Caco-2 (cell line): ENCODE results near the gene RLIM. TPM values are rescaled to one million over a fixed set of nuclear protein-coding genes. Genes with fewer than 3 reads are reported as not detected.

Experiments
- BruUV-seq: library from RNA; stranded (reverse); fragments of 400-500 nt; replicated peaks from 2 replicates; lab custom pipeline; 2021; lab: Mats Ljungman, UMichigan
- CTCF ChIA-PET: fragments of 300-600 bp; sonication (Branson Sonifier 250); formaldehyde crosslinking; loops from one replicate; lab custom pipeline; 2022; ENCODE audit warnings: antibody characterized with exemption; lab: Charles Lee
- POLR2A ChIA-PET: fragments of 300-600 bp; sonication (Branson Sonifier 250); formaldehyde crosslinking; loops from one replicate; lab custom pipeline; 2022; ENCODE audit warnings: antibody characterized with exemption; lab: Charles Lee
- DNase-seq, 2 experiments: peaks; one replicate each; pipeline versions ENCODE4 v3.0.0 to v3.0.0-alpha.2; 2020 to 2022
- H3K27me3 ChIP-seq: replicated peaks from 2 replicates; pipeline ENCODE4 v1.6.0; 2011; ENCODE audit warnings: low read length; ENCODE audit not compliant: control insufficient read depth, insufficient read depth
- H3K36me3 ChIP-seq: 2 replicates; pipeline ENCODE4 v1.5.1; 2011; ENCODE audit warnings: low read length; ENCODE audit not compliant: control insufficient read depth, insufficient read depth
- H3K4me1 ChIP-seq: fragments of 250-450 bp; sonication (Bioruptor Pico); 2 replicates; pipeline ENCODE4 v1.5.1; 2020; ENCODE audit warnings: mild to moderate bottlenecking
- H3K4me3 ChIP-seq: 2 replicates; pipeline ENCODE4 v1.5.1; 2011; ENCODE audit warnings: low read depth, mild to moderate bottlenecking, control low read depth, low read length
- H3K9me3 ChIP-seq: fragments of 250-450 bp; sonication (Bioruptor Pico); 2 replicates; pipeline ENCODE4 v1.5.1; 2020; ENCODE audit warnings: mild to moderate bottlenecking, moderate library complexity
- H3K27ac Mint-ChIP-seq: one replicate; pipeline ENCODE4 v1.8.0; 2022; ENCODE audit warnings: mixed read lengths; ENCODE audit not compliant: unreplicated experiment
- H3K27me3 Mint-ChIP-seq: one replicate; pipeline ENCODE4 v1.8.0; 2022; ENCODE audit warnings: mixed read lengths; ENCODE audit not compliant: insufficient read depth, unreplicated experiment
- H3K36me3 Mint-ChIP-seq: one replicate; pipeline ENCODE4 v1.8.0; 2022; ENCODE audit warnings: mild to moderate bottlenecking, mixed read lengths; ENCODE audit not compliant: insufficient read depth, unreplicated experiment
- H3K4me1 Mint-ChIP-seq: one replicate; pipeline ENCODE4 v1.8.0; 2022; ENCODE audit warnings: low read depth, mixed read lengths; ENCODE audit not compliant: unreplicated experiment
- H3K4me3 Mint-ChIP-seq: one replicate; pipeline ENCODE4 v1.8.0; 2022; ENCODE audit warnings: mild to moderate bottlenecking, moderate library complexity, mixed read lengths; ENCODE audit not compliant: unreplicated experiment
- H3K9me3 Mint-ChIP-seq: one replicate; pipeline ENCODE4 v1.8.0; 2022; ENCODE audit warnings: mixed read lengths; ENCODE audit not compliant: unreplicated experiment
- CTCF ChIP-seq, 2 experiments: fragments of 200-600 bp in 1 of 2; IDR thresholded peaks; 1 replicate in 1 of 2; 2 replicates in 1 of 2; pipeline versions ENCODE4 v1.5.1 to v1.8.0; 2011 to 2022; ENCODE audit warnings: antibody characterized with exemption in 1 of 2, control low read depth in 1 of 2, inconsistent platforms in 1 of 2, low read depth in 1 of 2, low read length in 1 of 2, mild to moderate bottlenecking in 1 of 2, moderate library complexity in 1 of 2; ENCODE audit not compliant: insufficient read depth in 1 of 2, severe bottlenecking in 1 of 2, unreplicated experiment in 1 of 2
- intact Hi-C: fragments of 100-400 bp; cut with micrococcal nuclease; formaldehyde crosslinking; loops from one replicate; pipeline ENCODE4 v1.10.0; 2022; ENCODE audit not compliant: unreplicated experiment
- total RNA-seq: library from RNA; stranded (reverse); gene quantifications from 2 replicates; pipeline ENCODE4 v1.2.3, GENCODE V29; 2022

RLIM gene
- total RNA-seq, 1 experiment from 2014 or later: 28.7 TPM

DNA sequence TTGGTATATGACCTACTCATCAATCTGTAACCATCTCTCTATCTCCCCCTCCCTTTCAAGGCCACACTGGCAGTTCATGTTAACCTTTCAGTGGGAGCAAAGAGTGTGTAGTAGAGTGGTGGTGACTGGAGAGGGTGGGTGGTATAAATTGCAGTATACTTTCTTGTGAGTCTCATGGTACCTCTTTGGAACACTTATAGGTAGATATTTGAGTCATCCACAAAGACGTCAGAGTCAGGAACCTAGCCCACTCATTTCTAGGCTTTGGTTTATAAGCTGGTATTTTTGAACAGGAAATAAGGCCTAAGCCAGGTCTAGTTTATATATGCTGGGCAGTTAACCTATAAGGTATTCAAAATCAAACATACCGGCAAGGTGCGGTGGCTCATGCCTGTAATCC is 36.3 kb downstream of the RLIM start:
- DNase-seq: no peak

DNA sequence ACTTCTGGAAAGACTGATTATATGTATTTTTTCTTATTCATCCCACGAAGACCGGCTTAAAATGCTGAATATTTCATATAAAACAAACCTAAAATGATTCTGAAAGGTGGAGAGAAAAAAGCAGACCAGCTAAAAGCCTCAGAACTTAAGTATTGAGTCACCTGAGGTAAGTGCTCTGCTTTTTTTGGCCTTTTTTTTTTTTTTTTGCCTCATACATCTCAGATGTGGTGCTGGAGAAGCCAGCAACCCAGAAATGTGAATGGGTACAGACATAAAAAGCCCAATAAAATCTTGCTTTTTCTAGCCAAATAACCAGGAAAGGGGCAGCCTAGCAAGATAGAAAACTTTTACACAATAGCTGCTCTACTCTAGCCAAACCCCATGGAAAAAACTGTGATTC is 57.0 kb downstream of the RLIM start:
- DNase-seq: no peak
- Mint-ChIP-seq H3K4me1 (no peaks in the 10 kb centered on the region), H3K27ac (no peak overlapping the region), H3K36me3 (no peaks in the 10 kb centered on the region), H3K27me3 (peaks cover 3% of the 10 kb centered on the region), H3K4me3 (no peak overlapping the region), H3K9me3 (no peaks in the 10 kb centered on the region)
- H3K27me3 ChIP-seq: no peaks in the 10 kb centered on the region
- H3K4me3 ChIP-seq: no peak overlapping the region
- POLR2A ChIA-PET: interaction anchor here (0.7 kb wide), 1 partner anchor 30 kb away, joined by 3 read pairs; no protein-coding TSS in a partner anchor
- H3K36me3 ChIP-seq: no peaks in the 10 kb centered on the region
- no peaks in the 10 kb centered on the region for H3K4me1 ChIP-seq
- TF ChIP-seq CTCF (IDR thresholded peaks at IDR 0.05; ENCODE audit: insufficient read depth in 1 of 2, low read depth in 1 of 2, low read length in 1 of 2, severe bottlenecking in 1 of 2, unreplicated experiment in 1 of 2): no peak
- no TSS peak for BruUV-seq
- CTCF ChIA-PET: no interaction called here
- H3K9me3 ChIP-seq: no peaks in the 10 kb centered on the region
- intact Hi-C loops: no loop called here

More for the DNA sequence above, 36.3 kb downstream of the RLIM start:
- no peaks in the 10 kb centered on the region for H3K36me3 ChIP-seq
- intact Hi-C loops: no loop called here
- H3K9me3 Mint-ChIP-seq: no peaks in the 10 kb centered on the region
- H3K36me3 Mint-ChIP-seq: peaks cover 7% of the 10 kb centered on the region
- no peaks in the 10 kb centered on the region for H3K27me3 Mint-ChIP-seq
- BruUV-seq: no TSS peak
- H3K4me3 ChIP-seq: no peak overlapping the region
- no peak overlapping the region for H3K27ac Mint-ChIP-seq
- POLR2A ChIA-PET: no interaction called here
- H3K4me1 Mint-ChIP-seq: no peaks in the 10 kb centered on the region
- H3K9me3 ChIP-seq: no peaks in the 10 kb centered on the region
- H3K27me3 ChIP-seq: no peaks in the 10 kb centered on the region
- TF ChIP-seq CTCF (IDR thresholded peaks at IDR 0.05; ENCODE audit: insufficient read depth in 1 of 2, low read depth in 1 of 2, low read length in 1 of 2, severe bottlenecking in 1 of 2, unreplicated experiment in 1 of 2): no peak
- no peak overlapping the region for H3K4me3 Mint-ChIP-seq
- CTCF ChIA-PET: no interaction called here
- H3K4me1 ChIP-seq: no peaks in the 10 kb centered on the region

- ChIA-PET CTCF (no interaction called here), POLR2A (no interaction called here)
- Mint-ChIP-seq H3K9me3 (no peaks in the 10 kb centered on the region), H3K27me3 (peaks cover 3% of the 10 kb centered on the region), H3K27ac (no peak overlapping the region), H3K36me3 (no peaks in the 10 kb centered on the region), H3K4me3 (no peak overlapping the region), H3K4me1 (no peaks in the 10 kb centered on the region)
- no peak for DNase-seq
- BruUV-seq: no TSS peak
- no peaks in the 10 kb centered on the region for H3K9me3 ChIP-seq
- intact Hi-C loops: loop anchor here (2.0 kb wide), 1 partner anchor 1051 kb away; no protein-coding TSS in a partner anchor
- no peak overlapping the region for H3K4me3 ChIP-seq
- no peak for TF ChIP-seq CTCF (IDR thresholded peaks at IDR 0.05; ENCODE audit: insufficient read depth in 1 of 2, low read depth in 1 of 2, low read length in 1 of 2, severe bottlenecking in 1 of 2, unreplicated experiment in 1 of 2)
- no peaks in the 10 kb centered on the region for H3K4me1 ChIP-seq
- H3K27me3 ChIP-seq: no peaks in the 10 kb centered on the region
- H3K36me3 ChIP-seq: no peaks in the 10 kb centered on the region
Observed at GRCh38 chrX:74551934-74552333, 62.5 kb downstream of the RLIM start.
